ENCODE data around the gene PRKAG2.

Gene PRKAG2

DNA sequence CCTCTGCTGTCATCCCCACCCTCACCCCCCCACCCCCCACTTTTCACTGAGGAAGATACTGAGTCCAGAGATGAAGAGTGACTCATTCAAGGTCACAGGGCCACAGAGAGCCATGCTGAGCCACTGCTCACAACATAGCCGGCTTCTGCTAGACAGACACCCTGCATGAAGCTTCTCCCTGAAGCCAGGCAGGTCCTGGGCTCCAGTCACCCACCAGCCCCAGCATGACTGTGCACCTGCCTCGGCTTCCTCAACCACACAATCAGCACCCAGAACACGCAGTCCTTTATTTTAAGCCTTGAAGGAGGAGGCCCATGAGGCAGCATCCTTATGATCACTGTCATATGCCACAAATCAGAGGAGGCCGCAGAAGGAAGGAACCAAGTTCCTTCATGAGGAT is 19.2 kb upstream of the PRKAG2 start:
- TF ChIP-seq, protein P1, sequence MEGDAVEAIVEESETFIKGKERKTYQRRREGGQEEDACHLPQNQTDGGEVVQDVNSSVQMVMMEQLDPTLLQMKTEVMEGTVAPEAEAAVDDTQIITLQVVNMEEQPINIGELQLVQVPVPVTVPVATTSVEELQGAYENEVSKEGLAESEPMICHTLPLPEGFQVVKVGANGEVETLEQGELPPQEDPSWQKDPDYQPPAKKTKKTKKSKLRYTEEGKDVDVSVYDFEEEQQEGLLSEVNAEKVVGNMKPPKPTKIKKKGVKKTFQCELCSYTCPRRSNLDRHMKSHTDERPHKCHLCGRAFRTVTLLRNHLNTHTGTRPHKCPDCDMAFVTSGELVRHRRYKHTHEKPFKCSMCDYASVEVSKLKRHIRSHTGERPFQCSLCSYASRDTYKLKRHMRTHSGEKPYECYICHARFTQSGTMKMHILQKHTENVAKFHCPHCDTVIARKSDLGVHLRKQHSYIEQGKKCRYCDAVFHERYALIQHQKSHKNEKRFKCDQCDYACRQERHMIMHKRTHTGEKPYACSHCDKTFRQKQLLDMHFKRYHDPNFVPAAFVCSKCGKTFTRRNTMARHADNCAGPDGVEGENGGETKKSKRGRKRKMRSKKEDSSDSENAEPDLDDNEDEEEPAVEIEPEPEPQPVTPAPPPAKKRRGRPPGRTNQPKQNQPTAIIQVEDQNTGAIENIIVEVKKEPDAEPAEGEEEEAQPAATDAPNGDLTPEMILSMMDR (IDR thresholded peaks at IDR 0.05; ENCODE audit: insufficient read depth, low read depth, low read length, missing control alignments) = no peak
- DNase-seq (ENCODE audit: low read depth) = no peak
- no peak overlapping the region for H3K4me3 ChIP-seq (ENCODE audit: low read depth, low read length)

DNA sequence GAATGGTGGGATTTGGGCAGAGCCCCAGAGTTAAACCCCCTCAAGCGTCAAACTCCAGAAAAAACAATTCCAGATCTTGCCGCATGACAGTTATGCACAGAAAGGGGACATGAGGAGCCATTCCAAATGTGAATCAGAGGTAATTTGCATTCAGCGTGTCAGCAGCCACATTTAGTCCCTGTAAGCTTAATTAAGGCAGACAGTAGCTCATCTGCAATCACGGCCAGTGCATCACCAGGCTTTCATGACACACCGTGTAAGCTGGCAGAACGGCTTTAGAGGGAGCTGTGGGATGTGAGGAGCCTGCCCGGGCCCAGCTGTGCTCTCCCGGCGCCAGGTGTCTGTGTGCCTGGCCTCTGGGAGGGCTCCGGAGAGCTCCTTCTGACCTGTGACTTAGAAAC is 18.7 kb upstream of the PRKAG2 start:
- no peak overlapping the region for H3K4me3 ChIP-seq (ENCODE audit: low read depth, low read length)
- TF ChIP-seq, protein P1 (IDR thresholded peaks at IDR 0.05; ENCODE audit: insufficient read depth, low read depth, low read length, missing control alignments) = no peak
- DNase-seq (ENCODE audit: low read depth) = no peak

DNA sequence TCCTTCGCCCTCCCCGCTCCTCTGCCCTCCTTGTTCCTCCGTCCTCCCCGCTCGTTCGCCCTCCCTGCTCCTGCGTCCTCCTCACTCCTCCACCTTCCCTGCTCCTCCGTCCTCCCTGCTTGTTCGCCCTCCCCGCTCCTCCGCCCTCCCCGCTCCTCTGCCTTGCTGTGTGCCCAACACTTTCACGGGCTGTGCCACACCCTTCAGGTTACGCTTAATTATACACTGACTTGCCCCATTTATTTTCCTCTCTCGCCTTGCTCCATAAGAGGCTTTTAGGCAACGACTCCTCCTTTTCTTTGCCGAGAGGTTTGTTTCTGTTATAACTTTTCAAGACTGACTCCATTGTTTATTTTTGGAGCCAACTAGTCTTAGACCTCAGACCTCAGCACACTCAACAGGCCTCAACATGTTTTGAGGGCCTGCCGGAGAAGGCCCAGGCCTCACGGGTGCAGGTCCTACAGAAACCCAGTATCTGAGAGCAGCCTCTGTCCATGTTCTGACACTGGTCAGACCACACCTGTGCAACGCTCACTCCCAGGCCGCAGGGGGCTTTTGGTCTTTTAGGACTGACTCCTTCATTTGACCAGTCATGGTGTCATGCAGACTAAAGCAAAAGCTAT is 18.2 kb upstream of the PRKAG2 start:
- H3K4me3 ChIP-seq (ENCODE audit: low read depth, low read length) = no peak overlapping the region
- no peak for DNase-seq (ENCODE audit: low read depth)
- TF ChIP-seq, protein P1 (IDR thresholded peaks at IDR 0.05; ENCODE audit: insufficient read depth, low read depth, low read length, missing control alignments) = no peak

DNA sequence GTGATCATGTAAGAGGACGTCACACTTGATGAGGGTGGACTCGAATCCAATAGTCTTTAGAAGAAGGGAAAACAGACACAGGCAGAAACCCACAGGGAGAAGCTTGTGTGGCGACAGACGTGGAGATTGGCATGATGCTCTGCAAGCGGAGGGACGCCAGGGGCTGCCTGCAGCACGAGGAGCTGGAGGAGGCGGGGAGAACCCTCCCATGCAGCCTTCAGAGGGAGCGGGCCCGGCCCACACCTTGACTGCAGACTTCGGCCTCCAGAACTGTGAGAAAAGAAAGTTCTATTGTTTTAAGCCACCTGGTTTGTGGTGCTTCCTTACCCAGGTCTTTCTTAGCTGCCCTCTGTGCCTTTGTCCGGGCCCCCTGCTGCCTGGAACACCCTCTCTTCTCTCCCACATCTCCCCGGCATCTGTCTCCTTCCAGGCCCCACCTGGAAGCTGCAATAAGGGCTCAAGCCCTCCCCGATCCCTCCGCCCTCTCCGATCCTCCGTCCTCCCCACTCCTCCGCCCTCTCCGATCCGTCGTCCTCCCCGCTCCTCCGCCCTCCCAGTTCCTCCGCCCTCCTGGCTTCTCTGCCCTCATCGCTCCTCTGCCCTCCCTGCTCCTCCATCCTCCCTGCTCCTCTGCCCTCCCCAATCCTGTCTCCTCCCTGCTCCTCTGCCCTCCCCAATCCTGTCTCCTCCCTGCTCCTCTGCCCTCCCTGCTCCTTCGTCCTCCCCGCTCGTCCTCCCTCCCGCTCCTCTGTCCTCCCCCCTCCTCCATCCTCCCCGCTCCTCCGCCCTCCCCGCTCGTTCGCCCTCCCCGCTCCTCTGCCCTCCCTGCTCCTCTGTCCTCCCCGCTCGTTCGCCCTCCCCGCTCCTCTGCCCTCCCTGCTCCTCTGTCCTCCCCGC is 17.4 kb upstream of the PRKAG2 start:
- DNase-seq (ENCODE audit: low read depth) = no peak
- TF ChIP-seq, protein P1 (IDR thresholded peaks at IDR 0.05; ENCODE audit: insufficient read depth, low read depth, low read length, missing control alignments) = no peak
- no peak overlapping the region for H3K4me3 ChIP-seq (ENCODE audit: low read depth, low read length)

DNA sequence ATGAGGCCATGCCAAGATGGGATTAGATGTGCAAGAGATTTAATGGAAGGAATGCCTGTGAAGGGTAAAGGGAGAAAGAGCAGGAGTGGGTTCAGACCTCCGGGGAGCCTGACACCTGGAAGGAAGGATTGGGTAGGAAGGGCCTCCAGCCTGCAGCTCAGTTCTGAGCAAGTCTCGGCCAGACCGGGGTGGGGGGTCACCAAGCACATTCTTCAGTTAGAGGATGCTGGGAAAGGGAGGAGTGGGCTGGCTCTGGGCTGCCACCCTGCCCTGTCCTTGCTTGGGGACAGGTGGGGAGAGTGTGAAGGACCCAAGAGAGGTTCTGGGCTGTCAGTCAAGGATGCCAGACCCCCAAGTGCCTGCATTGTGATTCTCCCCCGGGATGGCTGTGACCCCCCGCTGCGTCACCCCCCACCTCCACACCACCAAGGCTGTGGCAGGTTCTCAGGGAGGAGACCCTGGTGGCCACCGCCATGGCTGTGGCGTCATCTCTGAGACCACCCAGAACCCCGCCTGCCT is 16.5 kb upstream of the PRKAG2 start:
- TF ChIP-seq, protein P1 (IDR thresholded peaks at IDR 0.05; ENCODE audit: insufficient read depth, low read depth, low read length, missing control alignments) = no peak
- no peak overlapping the region for H3K4me3 ChIP-seq (ENCODE audit: low read depth, low read length)
- DNase-seq (ENCODE audit: low read depth) = no peak

DNA sequence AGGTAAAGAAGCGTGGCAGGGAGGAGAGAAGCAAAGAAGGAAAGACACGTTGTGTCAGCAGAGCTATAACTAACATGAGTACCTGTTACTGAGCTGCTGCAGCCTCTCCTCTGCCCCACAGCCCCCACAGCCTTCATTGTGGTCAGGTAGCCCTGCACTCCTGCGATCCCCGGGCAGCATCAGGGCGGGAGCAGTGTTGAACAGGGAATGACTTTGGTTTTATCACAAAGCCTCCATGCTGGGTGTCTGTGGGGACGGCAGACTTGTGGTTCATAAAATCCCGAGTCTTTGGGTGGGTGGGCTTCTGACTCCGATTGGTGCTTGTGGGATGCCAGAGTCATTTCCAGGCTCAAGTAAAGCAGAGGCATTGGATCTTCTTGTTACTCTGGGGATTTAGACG is 14.8 kb upstream of the PRKAG2 start:
- no peak overlapping the region for H3K4me3 ChIP-seq (ENCODE audit: low read depth, low read length)
- TF ChIP-seq, protein P1 (IDR thresholded peaks at IDR 0.05; ENCODE audit: insufficient read depth, low read depth, low read length, missing control alignments) = no peak
- DNase-seq (ENCODE audit: low read depth) = no peak
